AG10803 (cell line): ENCODE data around the gene PARK7.
A peak's percentile ranks its signal among the peaks of the same experiment; 100 is the strongest.
"Not testable (repeated sequence)": the region's sequence is repeated elsewhere in the genome, so short reads cannot be mapped to it uniquely, and the experiment has no call there.

Experiments used
- DNase-seq: peaks from one replicate; pipeline ENCODE4 v3.0.0; 2010; ENCODE audit warnings: low read depth
- H3K4me3 ChIP-seq: 2 replicates; pipeline ENCODE4 v1.5.1; 2011; ENCODE audit warnings: mild to moderate bottlenecking, low read length, control low read depth
- TF ChIP-seq, protein P1 (sequence below): conservative IDR thresholded peaks from 2 replicates; pipeline ENCODE4 v1.5.1; 2011; ENCODE audit warnings: mild to moderate bottlenecking, low read length, control low read depth, inconsistent platforms

PARK7 gene

DNA sequence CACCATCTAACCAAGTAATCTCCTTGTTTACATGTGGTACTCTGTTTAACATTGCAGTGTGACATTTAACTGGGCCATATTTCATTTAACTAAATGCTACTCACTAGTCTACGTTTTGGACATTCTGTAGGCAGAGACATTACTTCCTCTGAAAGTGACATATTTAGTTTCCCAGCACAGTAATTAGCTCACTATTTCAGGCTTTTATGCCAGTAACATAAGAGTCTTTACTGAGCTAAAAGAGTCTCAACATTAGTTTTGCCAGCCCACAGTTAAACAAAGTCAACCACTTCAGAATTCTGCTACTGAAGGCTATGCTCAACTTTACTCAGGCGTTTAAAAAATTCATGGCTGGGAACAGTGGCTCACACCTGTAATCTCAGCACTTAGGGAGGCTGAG, 18.3 kb upstream of the PARK7 start:
- TF ChIP-seq, protein P1, sequence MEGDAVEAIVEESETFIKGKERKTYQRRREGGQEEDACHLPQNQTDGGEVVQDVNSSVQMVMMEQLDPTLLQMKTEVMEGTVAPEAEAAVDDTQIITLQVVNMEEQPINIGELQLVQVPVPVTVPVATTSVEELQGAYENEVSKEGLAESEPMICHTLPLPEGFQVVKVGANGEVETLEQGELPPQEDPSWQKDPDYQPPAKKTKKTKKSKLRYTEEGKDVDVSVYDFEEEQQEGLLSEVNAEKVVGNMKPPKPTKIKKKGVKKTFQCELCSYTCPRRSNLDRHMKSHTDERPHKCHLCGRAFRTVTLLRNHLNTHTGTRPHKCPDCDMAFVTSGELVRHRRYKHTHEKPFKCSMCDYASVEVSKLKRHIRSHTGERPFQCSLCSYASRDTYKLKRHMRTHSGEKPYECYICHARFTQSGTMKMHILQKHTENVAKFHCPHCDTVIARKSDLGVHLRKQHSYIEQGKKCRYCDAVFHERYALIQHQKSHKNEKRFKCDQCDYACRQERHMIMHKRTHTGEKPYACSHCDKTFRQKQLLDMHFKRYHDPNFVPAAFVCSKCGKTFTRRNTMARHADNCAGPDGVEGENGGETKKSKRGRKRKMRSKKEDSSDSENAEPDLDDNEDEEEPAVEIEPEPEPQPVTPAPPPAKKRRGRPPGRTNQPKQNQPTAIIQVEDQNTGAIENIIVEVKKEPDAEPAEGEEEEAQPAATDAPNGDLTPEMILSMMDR = no peak

DNA sequence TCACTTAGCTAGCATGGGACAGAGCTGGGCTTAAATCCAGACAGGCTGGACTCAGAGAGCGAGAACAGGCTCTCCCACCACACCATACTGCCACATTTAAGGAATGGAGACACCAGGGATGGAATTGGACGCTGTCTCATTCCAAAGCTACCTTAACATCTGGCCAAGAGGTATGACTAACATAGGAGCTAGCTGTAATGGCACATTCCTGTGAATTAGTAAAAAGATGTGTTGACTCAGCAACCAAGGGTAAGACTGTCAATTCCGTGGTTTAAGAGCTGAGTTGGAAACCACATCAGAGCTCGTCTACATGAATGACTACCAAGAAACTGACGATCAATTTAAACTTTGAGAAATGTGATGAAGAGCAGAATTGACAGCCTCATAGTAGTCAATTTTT, 12.6 kb upstream of the PARK7 start:
- TF ChIP-seq, protein P1 = no peak
- H3K4me3 ChIP-seq = no peak overlapping the region
- DNase-seq = peak; percentile 93

More for the DNA sequence above, 18.3 kb upstream of the PARK7 start:
- DNase-seq = no peak
- H3K4me3 ChIP-seq = no peak overlapping the region

- not testable (repeated sequence) for H3K4me3 ChIP-seq, DNase-seq
Measured at GRCh38 chr1:7952791-7953190, 8.7 kb upstream of the PARK7 start.

DNA sequence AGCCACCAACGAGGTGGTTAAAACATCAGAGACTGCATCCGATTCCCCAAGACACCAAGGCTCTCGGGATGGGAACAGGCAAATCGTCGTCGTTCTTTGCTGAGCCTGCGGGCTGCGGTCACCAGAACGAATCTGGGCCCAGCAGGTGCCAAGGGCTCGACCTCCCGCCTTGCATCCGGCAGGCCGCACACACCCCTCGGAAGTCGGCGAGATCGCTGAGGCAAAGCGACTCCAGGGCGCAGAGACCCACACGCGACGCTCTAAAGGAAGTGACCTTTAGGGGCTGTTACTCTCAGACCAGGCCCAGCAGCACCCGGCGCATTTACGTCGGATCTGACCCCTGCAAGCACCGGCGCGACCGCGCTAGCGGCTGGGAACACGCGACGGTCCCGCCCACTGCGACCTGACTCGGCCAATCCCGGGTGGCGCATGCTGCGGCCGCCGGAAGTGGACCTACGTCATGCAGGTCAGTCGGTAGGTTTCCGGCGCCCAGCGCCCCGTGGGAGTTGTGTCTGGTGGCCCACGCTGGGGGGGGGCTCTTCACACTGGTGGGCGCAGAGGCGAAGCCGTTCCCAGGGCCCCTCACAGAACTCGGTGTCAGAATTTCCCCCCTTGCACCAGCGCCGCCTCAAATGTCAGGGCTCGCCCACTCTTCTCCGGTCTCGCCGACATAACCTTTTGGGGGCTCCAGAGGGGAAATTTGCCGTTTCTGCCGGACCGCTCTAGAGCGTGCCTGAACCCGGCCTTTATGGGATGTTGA, 7.5 kb upstream of the PARK7 start:
- DNase-seq = peak; percentile 85
- TF ChIP-seq, protein P1 = no peak
- H3K4me3 ChIP-seq = peak overlapping the region; percentile 67

DNA sequence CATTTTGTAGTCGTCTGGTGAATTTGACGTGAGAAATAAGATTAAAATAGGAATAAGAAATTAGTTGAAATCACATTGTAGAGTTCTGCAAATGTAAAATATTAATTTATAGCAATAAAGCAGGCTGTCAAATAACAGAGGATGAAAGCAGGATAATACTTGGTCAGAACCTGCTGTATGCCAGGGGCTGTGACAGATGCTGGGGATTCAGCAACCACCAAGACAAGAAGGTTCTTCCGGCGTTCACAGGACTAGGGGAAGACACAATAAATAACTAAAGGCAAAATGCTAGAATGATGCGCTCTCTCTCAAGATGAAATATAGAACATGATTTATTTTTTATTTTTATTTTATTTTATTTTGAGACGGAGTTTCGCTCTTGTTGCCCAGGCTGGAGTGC, 6.8 kb upstream of the PARK7 start:
- no peak for DNase-seq
- TF ChIP-seq, protein P1 = no peak
- H3K4me3 ChIP-seq = peak overlapping the region; percentile 67

DNA sequence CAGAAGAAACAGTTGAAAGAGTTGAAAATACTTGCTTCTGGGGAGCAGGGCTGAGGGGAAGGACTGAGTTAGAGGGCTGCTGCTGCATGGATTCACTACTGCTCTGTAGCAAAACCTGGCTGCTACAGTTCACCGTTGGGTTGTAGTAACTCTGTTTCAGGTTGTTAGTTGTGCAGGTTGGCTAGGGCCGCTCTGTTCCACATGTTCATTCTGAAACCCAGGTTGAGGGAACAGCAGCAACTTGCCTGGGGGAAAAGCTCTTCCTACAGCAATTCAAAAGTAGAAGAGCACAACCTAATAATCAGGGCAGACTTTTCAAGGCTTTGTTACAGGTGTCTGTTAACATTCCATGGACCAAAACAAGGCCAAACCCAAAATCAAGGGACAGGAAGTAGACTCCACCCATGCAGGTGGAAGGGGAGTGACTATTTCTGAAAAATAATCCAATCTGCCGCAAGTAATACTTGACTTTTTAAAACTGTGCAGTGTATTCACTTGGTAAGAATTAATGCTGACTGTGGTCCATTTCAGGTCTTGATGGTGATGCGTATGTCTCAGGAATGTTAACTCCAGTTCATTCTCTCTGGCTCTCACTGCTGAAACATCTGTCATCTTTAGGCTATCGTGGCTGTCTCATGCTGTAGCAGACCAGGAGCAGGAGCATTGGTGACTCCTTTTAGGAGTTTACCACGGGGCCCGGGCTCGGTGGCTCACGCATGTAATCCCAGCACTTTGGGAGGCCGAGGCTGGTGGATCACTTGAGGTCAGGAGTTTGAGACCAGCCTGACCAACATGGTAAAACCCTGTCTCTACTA, 5.1 kb upstream of the PARK7 start:
- H3K4me3 ChIP-seq = no peak overlapping the region
- DNase-seq = peak; percentile 71
- TF ChIP-seq, protein P1 = no peak

- H3K4me3 ChIP-seq = no peak overlapping the region
- TF ChIP-seq, protein P1 = no peak
- DNase-seq = no peak
Measured at GRCh38 chr1:7960165-7960564, 1.3 kb upstream of the PARK7 start.
